ENCODE measurements around the gene SATB2.

Gene SATB2

DNA sequence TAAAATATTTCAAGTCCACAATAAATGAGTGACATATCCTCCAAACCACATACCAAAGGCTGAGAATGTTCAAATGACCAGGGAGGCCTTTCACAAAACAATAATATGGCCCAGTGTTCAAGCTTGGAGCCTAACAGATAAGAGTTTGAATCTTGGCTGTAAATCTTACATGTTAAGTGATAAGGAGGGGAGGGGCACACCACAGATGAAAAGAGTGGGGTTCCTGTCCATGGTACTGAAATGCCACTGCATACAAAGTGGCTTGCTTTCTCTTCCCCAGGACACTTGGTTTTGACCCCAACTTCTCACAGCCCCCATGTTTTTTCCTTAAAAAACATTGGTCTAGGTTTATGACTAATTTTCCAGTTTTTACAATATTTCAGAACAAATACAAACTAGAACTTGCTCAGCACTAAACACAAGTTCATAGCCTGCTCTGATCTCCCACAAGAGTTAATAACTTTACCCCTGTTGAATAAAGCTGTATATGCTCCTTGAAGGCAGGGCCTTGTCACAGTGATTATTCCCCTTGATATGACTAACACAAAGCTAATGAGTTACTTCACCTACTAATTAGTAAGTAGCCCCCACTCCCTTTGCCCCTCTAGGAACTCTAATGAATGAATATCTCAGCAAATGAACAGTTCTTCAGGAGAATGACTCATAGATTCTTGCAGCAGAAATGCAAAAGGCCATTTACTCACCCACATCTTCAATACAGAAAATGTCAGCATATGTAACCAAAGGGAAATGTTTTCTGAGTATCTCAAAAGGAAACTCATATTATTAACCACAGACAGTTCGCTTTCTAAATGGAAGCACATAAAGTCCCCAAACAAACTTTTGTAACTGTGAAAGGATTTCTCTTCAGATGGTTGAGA, 142.2 kb downstream of the SATB2 start:
- no peak for DNase-seq

DNA sequence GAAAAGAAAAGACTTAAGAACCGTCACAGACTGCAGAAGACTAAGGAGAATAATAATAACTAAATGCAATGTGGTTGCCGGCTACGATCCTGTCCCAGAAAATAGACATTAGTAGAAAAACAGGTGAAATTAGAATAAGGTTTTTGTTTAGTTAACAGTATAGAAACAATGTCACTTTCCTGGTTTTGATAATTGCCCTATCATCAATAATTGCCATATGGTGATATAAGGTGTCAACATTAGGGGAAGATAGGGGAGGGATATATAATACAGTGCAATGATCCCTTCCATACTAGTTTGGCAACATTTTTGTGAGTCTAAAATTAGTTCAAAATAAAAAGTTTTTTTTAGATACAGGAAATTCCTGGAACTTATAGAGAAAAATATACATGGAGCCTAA, 144.8 kb downstream of the SATB2 start:
- no peak for DNase-seq

DNA sequence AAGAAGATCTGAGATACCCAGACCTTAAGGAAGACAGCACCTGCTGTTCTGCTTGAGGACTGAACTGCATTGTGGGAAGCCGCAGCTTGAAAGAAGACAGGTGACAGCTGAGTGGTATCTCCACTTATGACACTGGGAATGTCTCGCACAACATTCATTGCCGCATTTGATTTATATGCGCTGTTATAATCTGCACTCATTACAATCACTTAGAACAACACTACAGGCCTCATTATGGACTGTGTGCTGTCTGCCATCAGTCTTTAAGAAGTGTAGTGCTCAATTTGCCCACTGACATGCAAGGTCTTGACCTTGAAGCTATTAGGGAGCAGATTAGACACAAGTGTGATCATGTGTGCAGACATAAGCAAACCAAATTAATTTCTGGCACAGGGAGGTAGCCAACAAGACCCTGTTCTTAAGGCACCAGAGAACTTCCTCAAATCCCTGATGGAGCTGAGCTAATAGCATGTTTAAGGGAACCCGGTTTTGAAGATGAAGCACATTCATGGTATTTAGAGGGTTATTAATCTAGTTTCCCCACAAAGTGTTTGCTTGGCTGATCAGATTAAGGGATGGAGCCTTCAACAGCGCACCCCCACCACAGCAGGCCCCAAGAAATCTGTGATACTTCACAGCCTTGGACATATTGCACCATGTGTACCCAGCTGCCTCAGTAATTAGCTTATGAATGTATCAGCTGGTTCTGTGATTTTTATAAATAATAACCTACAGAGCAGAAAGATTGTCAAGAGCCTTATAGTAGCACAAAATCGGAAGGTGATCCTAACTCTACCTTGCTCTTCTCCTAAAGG, 146.8 kb downstream of the SATB2 start:
- DNase-seq = peak; percentile 88

DNA sequence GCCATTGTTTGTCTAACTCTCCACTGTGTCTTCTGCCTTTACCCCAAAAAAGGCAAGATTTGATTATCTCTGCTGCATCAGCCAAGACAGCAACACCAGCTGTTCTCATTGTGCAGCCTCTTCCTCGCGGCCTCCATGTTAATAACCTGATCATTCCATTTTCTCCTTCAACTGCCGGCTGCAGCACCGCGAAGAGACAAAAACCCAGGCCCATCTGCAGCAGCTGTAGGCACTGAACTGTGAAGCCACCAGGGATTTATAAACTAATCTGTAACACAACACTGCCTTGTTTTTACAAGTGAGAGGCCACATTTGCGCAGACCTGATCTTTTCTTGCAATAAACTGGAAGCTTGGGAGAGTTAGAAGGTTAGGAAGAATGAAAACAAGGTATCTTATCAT, 147.8 kb downstream of the SATB2 start:
- DNase-seq = peak; percentile 82

DNA sequence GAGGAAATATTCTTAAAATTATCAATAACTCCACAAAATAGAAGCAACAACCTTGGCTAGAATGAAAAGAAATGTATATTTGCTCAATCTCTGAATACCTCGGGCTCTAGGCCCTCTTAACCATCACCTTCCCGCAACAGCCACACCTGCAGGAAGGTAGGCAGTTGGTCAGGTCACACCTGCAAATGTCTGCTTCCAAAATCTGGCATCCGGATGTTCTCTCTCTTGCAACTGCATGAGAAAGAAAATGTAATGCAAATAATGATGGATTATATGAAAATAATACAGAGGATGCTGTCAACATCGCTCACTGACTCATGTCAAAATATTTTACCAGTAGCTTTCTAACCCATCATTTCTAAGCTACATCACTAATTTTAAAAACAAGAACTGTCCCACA, 148.3 kb downstream of the SATB2 start:
- DNase-seq = no peak

DNA sequence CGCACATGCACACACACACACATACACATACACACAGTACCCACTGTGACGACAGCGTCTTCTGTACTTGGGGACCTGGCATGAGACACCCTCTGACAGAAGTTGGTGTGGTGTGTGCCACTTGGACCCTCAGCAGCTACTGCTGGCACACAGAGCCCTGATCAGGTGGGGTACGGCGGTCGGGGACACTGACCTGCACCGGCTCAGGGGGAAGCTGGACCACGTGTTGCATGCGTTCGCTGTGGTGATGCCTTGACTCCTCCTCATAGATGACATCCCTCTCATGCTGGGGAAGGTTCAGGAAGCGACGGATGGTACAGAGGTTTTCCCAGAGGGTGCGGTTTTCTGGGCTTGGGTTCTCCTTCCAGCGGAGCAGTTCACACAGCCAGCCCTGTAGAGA, 149.2 kb downstream of the SATB2 start:
- DNase-seq = no peak

DNA sequence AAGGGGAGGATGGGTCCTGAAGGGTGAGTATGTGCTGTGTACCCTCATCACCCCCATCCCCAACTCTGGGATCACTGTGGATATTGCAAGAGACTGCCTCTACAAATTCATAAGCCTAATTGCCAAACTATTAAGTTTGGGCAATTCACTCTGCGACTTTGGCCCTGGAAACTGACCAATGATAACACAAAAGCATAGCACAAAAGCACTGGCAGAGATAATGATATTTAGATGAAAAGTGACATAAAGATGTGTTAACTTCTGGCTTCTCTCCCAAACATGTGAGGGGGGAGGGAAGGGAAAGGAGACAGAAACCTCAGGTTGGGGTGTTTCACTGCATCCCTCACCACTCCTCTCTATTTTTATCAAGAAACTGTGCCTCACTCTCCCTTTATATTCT, 150.3 kb downstream of the SATB2 start:
- no peak for DNase-seq

DNA sequence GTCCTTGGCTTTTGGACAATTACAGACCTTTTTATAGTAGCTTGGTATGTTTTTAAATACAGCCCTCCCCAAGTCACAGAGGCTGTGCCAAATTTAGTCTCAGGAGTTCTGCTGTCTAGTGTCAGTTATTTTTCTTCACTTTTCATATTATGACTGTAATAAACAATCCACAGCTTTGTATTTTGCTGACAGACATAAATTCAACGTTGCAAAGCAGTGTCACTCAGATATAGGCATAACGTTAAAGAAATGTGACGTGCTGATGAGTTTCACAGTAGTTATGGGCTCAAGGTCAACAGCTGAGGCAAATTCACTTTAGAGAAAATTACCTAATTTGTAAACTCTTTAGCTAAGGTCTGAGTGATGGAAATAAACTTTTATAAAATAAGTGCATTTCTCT, 151.6 kb downstream of the SATB2 start:
- no peak for DNase-seq

DNA sequence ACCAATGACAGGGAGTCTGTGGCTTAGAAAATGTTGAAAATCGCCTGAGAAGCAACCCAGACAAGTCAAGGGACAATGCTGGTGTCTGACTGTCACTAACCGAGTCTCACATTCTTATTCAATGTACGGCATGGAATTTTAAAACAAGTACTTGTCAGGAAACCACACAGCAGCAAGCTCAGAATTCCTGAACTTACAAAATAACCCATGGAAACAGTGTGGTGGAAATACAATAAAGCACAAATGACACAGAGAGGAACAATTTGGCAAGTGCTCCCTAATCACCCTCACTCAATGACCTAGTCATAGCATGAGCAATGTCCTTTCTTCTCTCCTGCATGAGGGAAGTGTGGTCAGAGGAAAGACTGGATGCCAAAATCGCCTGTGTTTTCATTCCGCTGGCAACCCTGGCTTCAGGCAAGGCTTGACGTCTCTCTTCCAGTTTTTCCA, 154.0 kb downstream of the SATB2 start:
- no peak for DNase-seq

DNA sequence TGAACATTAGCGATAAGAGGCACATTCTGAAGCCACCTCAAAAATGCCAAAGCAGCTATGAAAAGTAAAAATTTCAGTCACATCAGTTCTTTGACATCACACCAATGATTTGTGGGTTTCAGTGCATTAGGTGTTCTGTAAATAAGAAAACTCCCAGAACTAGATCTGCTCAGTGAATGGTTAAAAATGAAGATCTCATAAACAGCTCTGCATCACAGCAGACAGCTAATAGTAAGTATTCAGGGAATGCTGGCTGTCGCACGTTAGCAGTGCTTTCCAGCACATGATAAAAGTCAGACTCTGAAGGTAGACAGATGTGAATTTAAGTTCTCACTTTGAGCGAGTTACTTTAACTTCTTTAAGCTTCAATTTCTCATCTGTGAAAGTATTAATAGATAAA, 154.9 kb downstream of the SATB2 start:
- no peak for DNase-seq

DNA sequence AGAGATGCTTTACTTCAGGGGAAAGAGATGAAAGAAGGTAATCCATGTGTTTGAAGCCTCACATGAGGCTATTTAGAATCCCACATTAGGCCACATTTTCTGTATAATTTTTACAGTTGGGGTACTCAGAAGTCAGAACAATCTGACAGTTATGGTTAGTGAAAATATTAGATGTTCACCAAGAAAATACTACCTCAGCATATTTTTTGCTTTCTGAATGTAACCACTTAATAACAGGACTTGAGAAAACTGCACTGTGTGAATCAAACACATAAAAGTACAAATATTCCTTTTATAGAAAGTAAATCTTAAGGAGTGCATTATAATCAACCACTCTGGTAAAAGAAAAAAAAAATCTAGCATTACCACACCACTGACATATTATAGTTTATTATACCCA, 169.3 kb downstream of the SATB2 start:
- no peak for DNase-seq

DNA sequence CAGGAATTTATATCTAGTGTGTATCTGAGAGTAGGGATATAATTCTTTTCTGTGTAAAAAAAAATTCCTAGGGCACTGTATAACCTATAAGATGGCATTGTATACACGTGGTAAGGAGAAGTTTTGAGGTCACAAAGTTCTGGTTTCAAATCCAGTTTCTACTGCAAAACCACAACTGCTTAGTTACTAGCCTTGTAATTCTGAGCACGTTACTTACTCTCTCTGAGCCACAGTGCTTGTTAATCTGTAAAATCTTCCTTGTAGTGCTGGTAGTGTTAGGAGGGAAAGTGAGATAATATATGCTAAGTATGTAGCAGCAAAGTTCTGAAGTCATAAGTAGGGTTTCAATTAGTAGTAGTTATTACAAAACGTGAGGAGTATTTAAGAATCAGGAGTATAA, 175.4 kb downstream of the SATB2 start:
- DNase-seq = no peak

DNA sequence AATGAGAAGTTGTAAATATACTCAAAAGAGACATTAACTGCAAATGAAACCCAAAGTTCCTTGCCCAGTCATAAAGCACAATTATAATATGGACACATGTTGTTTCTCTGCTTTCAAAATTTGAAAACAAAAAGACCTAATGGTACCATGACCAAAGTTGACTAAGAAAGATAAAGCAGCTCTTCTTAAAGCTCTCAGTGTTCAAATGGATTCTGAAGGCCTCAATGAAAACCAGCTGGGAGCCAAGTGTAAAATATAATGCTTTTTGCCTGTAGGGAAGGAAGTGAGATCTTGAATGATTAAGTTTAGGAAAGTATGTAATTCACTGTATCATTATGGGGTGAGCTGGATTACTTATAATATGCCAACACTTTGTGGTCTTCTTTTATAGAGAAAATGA, 178.6 kb downstream of the SATB2 start:
- DNase-seq = no peak

DNA sequence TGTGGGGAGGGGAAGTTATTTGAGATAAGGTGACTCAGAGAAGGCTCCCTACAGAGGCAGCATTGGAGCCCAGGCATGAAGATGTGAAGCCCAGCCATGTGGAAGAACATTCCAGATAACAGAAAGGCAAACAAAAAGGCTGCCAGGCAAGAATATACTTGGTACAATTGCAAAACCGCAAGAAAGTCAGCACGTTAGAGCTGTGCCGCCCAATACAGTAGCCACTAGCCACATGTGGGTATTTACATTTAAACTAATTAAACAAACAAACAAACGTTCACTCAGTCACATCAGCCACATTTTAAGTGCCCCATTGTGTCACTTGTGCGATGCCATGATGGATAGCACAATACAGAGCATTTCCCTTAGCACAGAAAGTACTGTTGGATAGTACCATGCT, 179.6 kb downstream of the SATB2 start:
- no peak for DNase-seq

DNA sequence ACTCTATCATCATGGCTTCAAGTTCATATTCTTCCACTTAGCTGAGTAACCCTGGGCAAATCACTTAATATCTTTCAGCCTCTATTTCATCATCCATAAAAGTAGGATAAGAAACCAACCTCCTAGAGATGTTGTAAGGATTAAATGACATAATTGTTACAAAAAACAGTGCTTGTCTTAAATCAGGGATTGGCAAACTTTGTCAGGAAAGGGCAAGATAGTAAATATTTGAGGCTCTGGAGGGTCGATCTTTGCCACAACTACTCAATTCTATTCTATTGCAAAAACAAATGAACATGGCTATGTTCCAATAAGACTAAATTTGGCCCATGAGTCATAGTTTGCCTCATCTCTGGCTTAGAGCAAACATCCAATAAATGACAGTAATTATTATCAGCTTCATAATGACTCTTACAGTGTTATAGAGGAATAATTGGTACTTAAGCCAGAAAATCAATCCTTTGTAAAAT, 184.7 kb downstream of the SATB2 start:
- DNase-seq = no peak

DNA sequence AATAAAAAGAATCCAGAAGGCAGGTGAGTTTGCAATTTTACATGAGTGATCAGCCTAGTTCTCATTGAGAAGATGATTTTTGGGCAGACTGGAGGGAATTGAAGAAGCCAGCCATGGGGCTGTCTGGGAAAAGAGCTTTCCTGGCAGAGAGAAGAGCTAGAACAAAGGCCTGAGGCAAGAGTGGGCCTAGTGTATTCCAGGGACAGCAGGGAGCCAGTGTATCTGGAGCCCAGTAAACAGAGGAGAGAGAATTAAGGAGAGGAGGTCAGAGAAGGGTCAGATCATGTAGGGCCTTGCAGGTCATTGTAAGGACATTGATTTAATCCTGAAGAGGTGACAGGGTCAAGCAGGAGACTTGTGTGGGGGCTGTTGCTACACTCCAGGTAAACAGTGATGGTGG, 195.8 kb downstream of the SATB2 start:
- DNase-seq = no peak

DNA sequence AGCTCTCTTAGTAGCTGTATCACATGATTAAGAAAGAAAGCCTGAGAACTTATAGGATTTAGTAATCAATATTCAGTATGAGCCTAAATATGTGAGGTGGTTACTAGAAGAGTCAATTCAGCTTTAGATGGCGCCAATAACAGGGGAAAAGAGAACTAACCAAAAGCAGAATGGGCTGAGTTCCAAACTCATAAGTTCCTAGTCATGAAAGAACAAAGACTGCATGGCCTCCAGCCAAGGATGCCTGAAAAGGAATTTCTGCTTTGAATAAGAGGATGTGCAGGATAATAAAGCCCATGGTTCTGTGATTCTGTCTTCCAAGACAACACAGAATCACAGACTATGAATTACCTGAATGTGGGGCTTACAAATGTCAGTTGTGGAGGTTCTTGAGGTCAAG, 196.5 kb downstream of the SATB2 start:
- no peak for DNase-seq

DNA sequence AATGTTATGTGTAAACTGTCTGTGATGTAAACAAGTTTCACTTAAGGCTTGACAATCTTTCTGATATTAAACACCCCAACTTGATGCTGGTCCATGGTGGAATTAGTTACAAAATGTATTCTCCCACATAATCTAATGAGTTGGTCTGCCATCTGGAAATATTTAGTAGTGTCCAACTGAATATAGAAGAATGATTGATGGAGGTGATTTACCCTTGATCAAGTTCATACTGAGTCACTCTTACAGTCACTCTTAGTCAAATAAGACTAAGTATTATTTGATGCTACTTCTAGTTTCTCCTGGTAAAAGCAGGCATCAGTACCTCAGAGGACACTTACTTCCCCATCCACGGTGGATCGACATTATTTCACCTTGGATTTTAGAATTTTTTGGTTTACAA, 198.1 kb downstream of the SATB2 start:
- DNase-seq = no peak

DNA sequence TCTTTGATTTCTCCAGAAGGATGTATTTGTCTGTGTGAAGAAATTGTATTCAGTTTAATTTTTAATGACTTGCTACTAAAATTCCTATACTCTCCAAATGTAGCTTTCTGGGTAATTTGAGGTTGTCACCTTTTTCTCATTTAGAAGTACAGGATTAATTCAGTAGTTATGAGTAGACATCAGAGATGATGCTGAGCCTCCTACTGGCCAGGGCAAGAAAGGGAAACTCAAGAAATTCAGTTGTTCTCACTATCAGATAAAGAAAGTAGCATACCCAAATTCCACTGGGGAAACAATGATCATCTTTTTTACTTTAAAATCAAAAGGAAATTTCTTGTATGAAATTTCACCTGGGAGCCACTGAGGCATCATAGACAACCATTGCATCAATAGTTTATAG, 199.4 kb downstream of the SATB2 start:
- DNase-seq = no peak

DNA sequence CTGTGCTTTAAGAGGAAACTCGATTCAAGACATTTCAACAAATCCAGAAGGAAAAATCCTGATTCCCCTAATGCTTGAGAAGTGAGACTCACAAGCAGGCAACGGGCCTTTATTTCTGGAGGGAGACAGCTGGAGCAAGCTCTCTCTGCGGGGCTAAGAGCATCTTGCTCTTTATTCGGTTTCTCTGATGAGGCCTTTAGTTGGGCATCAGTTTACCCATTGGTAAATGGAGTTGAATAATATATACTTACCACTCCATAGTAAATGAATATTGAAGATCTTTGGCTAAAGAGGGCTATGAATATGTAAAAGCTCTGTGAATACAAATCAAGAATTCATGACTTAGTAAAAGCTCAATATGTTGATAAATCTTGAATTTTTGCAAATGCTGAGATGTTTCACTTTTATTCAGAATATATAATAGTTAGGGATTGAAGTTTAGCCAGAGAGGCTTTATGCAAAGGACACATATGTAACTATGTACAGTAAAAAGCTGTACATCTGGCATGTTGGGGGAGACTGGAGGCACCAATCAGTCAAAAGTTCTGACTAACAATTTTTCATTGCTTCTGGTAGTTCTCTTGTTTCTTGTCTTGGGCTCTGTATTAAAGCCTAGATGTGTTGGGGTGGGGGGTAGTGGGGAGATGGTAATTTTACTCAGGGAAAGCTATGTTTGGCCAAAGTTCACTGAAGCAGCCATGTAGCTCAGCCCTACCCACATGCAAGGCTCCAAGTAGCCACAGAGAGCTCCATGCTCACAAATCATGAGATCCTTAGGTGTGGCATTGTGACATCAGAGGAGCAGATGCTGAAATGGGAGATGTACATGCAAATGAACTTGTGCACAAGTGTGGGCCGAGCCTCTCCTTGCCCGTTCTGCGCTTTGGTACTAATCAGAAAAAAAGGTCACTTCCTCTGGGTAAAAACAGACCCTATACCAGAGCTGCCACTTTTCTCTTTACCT, 200.2 kb downstream of the SATB2 start:
- DNase-seq = no peak

DNA sequence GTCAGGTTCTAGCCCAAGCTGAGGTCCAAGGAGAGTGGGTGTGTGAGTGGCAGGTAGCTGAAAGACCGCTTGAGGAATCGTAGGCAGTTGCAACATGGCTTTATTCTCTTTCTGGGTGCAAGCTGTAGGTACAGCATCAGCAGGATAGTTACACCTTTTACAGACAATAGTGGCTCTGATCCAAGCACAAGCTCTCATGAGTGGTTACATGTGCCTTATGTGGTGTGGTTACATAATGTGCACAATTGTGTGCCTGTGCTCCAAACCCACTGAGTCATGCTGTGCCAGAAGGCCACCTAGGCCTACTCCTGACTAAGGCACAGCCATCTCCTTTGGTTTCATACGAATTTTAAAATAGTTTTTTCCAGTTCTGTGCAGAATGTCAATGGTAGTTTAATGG, 227.6 kb downstream of the SATB2 start:
- DNase-seq = no peak

DNA sequence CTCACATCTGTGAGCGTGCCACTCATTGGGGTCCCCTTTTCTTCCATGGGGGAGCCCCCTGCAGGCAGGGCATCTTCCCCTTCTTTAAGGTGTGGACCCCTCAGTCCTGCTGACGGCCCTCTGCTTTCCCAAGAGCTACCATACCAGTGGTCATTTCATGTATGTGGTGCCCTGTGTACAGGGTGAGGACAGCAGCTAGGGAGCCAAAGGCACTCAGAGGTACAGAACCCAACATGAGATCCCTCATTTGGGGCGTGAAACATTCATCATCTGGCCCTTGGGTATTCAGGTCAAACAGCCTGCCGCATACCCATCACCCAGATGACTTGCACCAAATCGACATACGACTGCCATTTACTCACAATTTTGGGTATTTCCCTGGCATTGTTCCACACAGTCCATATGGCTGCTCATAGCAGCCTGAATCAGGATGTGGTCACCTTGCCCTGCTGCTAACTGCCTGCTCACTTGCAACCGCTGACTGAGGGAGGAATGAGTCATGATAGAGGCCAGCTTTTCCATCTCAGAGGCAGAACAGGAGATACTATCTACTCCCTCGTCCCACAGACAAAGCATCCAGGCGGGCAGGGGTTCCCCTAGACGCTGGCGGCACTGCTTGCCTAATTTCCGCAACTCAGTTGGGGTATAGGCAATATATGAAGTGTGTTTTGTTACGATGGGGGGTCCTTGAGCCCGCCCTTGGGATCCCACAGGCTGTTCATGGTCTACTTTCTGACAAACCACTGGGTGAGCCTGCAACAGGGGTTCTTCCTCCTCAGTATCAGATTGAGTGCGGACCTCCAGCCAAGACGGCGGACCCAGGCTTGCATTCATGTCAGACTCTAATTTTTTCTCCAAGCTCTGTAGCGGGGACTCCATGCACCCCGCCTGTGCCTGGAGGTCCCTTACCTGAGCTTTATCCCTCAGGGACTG, 228.6 kb downstream of the SATB2 start:
- no peak for DNase-seq
